Measurements from ENCODE around the gene TUBB4A.
"Not testable (repeated sequence)": the region's sequence is repeated elsewhere in the genome, so short reads cannot be mapped to it uniquely, and the experiment has no call there.

The TUBB4A gene

DNA sequence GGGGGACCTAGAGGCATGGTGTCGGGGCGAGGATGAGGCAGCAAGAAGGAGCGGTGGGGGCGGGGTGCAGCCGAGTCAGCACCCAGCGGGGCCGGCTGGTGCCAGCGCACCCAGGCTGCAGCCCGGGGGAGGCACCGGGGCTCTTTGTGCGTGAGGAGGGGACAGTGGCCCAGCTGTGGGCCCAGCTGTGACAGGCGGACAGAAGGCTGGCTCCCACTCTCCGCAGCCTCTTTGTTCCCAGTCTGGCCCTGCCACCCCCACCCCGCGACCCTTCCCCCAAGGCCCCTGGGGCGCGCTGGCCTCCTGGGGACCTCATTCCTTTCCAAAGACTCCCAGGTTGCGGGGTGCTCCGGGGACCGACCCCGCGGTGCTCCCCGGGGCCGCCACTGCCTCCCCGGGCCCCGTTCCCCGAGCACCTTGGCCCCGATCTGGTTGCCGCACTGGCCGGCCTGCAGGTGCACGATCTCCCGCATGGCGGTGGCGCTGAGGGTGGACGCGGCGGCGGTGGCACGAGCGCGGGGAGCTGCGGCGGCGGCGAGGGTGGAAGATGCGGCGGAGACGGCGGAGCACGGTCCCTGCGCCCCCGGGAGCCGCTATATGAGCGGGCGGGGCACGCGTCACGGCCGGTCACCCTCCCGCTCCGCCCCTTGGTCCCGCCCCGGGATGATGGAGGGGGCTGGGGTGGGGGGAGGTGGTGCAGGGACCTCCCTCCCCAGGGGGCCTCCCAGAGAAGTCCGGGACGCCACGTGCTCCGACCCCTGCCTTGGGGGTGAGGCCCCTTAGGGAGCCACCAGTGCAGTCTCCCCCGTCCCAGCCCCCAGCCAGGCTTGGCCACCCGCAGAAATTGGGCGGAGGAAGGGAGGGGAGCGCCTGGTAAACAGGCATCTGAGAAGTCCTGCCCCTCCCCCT is at the start of gene TUBB4A:
TUBB4A (minus strand) TSS at position 570 of the 909 bp plus-strand sequence; CDS start at position 473, 97 bp downstream.
- ATAC-seq: peak; percentile 52
- TF ChIP-seq CSDC2 (CRISPR knock-in tag; IDR thresholded peaks at IDR 0.05): no peak

DNA sequence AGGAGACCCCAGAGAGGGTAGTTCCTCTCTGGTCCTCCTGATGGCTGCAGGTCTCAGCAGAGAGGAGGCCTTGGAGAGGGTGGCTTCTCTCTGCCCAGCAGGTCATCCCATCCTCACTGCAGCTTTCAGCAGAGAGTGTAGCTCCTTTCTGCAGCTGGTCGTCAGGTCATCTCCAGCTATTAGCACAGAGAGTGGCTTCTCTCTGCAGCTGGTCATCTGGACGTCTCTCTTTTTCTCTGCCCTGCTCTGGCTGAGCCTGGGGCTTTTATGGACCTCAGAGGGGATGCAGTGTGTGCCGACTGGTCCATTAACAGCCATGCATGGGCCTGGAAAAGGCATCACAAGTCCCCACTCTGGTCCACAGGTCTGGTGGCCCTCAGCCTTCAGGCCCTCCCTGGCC is 49.0 kb upstream of the TUBB4A start:
- no peak for ATAC-seq

DNA sequence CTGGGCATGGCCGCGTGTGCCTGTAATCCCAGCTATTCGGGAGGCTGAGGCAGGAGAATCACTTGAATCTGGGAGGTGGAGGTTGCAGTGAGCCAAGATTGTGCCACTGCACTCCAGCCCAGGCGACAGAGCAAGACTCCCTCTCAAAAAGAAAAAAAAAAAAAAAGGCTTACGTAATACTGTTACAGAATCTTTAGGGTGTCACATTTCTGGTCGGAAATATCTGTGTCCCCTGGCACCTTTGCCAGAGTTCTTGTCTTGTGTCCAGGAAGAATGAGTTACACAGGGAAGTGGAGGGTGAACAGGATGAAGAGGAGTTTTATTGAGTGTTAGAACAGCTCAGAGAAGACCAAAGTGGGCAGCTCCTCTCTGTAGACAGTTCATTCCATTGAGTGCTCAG is 48.6 kb upstream of the TUBB4A start:
- ATAC-seq: not testable (repeated sequence)

More for the DNA sequence above, 49.0 kb upstream of the TUBB4A start:
- TF ChIP-seq CSDC2 (CRISPR knock-in tag; IDR thresholded peaks at IDR 0.05) (no peak), ESRRG (CRISPR knock-in tag; IDR thresholded peaks at IDR 0.05) (no peak), TCF4 (CRISPR knock-in tag; IDR thresholded peaks at IDR 0.05; ENCODE audit: borderline replicate concordance) (no peak)
- TF ChIP-seq, protein P1, sequence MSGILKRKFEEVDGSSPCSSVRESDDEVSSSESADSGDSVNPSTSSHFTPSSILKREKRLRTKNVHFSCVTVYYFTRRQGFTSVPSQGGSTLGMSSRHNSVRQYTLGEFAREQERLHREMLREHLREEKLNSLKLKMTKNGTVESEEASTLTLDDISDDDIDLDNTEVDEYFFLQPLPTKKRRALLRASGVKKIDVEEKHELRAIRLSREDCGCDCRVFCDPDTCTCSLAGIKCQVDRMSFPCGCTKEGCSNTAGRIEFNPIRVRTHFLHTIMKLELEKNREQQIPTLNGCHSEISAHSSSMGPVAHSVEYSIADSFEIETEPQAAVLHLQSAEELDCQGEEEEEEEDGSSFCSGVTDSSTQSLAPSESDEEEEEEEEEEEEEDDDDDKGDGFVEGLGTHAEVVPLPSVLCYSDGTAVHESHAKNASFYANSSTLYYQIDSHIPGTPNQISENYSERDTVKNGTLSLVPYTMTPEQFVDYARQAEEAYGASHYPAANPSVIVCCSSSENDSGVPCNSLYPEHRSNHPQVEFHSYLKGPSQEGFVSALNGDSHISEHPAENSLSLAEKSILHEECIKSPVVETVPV (CRISPR knock-in tag; IDR thresholded peaks at IDR 0.05): no peak

DNA sequence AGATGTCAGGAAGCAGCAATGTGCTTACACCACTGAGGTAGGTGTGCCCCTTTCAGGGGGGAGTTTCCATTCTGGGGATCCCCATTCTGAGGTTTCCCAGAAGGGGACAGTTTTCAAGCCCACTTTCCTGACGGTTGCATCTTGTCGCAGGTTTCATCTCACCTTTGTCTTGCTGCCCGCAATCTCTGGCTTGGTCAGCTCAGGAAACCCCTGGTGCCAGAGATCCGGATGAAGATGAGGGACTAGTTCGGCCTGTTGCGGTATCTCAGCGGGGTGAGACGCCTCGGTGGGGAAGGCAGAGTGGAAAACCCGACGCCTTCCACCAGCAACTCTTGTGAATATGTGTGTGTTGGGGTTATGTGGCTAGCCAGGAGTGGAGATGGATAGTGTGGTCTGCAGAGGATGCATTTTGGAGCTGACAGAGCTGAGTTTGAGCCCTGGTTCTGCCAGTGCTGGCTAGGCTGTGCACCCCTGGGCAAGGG is 41.8 kb upstream of the TUBB4A start:
- no peak for ATAC-seq
- TF ChIP-seq ARNTL (CRISPR knock-in tag; IDR thresholded peaks at IDR 0.05; ENCODE audit: borderline replicate concordance, low read depth): no peak
- no peak for TF ChIP-seq ISL1 (CRISPR knock-in tag; IDR thresholded peaks at IDR 0.05)
- no peak for TF ChIP-seq TOX (CRISPR knock-in tag; IDR thresholded peaks at IDR 0.05; ENCODE audit: borderline replicate concordance)

DNA sequence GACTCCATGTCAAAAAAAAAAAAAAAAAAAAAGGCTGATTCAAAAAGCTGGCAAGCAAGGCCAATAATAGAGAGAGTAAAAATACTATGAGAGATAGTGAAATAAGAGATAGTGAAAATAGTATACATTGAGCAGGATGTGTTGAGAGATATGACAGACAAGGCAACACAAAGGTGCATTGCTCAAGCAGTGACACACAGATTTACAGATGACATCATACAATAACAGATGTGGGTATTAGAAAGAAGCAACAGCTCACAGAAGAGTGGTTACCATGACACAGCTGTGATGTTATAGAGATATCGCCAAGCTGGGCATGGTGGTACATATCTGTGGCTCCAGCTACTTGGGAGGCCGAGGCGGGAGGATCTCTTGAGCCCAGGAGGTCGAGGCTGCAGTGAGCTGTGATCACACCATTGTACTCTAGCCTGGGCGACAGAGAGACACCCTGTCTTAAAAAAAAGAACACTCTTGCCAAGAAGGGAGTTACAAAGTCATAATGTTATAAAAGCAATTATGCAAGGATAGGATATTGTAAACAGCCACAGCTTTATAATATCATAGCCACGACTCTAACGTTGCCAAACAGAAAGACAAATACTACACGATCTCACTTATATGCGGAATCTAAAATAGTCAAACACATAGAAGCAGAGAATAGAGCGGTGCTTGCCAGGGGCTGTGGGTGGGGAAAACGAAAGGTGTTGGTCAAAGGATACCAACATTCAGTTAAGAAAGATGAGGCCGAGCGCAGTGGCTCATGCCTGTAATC is 39.0 kb upstream of the TUBB4A start:
- TF ChIP-seq ARNTL (CRISPR knock-in tag; IDR thresholded peaks at IDR 0.05; ENCODE audit: borderline replicate concordance, low read depth) (no peak), PPARA (CRISPR knock-in tag; IDR thresholded peaks at IDR 0.05; ENCODE audit: borderline replicate concordance) (no peak), CSDC2 (CRISPR knock-in tag; IDR thresholded peaks at IDR 0.05) (no peak), GLIS3 (CRISPR knock-in tag; IDR thresholded peaks at IDR 0.05) (no peak), ZFP3 (CRISPR knock-in tag; IDR thresholded peaks at IDR 0.05) (no peak), SNAI2 (CRISPR knock-in tag; IDR thresholded peaks at IDR 0.05) (no peak), ESRRG (CRISPR knock-in tag; IDR thresholded peaks at IDR 0.05) (no peak), ZNF8 (CRISPR knock-in tag; IDR thresholded peaks at IDR 0.05) (no peak)
- TF ChIP-seq, protein P2, sequence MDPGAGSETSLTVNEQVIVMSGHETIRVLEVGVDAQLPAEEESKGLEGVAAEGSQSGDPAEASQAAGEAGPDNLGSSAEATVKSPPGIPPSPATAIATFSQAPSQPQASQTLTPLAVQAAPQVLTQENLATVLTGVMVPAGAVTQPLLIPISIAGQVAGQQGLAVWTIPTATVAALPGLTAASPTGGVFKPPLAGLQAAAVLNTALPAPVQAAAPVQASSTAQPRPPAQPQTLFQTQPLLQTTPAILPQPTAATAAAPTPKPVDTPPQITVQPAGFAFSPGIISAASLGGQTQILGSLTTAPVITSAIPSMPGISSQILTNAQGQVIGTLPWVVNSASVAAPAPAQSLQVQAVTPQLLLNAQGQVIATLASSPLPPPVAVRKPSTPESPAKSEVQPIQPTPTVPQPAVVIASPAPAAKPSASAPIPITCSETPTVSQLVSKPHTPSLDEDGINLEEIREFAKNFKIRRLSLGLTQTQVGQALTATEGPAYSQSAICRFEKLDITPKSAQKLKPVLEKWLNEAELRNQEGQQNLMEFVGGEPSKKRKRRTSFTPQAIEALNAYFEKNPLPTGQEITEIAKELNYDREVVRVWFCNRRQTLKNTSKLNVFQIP (CRISPR knock-in tag; IDR thresholded peaks at IDR 0.05; ENCODE audit: borderline replicate concordance, low read depth): no peak
- TF ChIP-seq, protein P3, sequence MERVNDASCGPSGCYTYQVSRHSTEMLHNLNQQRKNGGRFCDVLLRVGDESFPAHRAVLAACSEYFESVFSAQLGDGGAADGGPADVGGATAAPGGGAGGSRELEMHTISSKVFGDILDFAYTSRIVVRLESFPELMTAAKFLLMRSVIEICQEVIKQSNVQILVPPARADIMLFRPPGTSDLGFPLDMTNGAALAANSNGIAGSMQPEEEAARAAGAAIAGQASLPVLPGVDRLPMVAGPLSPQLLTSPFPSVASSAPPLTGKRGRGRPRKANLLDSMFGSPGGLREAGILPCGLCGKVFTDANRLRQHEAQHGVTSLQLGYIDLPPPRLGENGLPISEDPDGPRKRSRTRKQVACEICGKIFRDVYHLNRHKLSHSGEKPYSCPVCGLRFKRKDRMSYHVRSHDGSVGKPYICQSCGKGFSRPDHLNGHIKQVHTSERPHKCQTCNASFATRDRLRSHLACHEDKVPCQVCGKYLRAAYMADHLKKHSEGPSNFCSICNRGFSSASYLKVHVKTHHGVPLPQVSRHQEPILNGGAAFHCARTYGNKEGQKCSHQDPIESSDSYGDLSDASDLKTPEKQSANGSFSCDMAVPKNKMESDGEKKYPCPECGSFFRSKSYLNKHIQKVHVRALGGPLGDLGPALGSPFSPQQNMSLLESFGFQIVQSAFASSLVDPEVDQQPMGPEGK (CRISPR knock-in tag; IDR thresholded peaks at IDR 0.05; ENCODE audit: borderline replicate concordance): no peak
- TF ChIP-seq, protein P1 (CRISPR knock-in tag; IDR thresholded peaks at IDR 0.05): no peak
- TF ChIP-seq, protein P4, sequence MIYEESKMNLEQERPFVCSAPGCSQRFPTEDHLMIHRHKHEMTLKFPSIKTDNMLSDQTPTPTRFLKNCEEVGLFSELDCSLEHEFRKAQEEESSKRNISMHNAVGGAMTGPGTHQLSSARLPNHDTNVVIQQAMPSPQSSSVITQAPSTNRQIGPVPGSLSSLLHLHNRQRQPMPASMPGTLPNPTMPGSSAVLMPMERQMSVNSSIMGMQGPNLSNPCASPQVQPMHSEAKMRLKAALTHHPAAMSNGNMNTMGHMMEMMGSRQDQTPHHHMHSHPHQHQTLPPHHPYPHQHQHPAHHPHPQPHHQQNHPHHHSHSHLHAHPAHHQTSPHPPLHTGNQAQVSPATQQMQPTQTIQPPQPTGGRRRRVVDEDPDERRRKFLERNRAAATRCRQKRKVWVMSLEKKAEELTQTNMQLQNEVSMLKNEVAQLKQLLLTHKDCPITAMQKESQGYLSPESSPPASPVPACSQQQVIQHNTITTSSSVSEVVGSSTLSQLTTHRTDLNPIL (CRISPR knock-in tag; IDR thresholded peaks at IDR 0.05; ENCODE audit: low read depth): no peak
- TF ChIP-seq, protein P5, sequence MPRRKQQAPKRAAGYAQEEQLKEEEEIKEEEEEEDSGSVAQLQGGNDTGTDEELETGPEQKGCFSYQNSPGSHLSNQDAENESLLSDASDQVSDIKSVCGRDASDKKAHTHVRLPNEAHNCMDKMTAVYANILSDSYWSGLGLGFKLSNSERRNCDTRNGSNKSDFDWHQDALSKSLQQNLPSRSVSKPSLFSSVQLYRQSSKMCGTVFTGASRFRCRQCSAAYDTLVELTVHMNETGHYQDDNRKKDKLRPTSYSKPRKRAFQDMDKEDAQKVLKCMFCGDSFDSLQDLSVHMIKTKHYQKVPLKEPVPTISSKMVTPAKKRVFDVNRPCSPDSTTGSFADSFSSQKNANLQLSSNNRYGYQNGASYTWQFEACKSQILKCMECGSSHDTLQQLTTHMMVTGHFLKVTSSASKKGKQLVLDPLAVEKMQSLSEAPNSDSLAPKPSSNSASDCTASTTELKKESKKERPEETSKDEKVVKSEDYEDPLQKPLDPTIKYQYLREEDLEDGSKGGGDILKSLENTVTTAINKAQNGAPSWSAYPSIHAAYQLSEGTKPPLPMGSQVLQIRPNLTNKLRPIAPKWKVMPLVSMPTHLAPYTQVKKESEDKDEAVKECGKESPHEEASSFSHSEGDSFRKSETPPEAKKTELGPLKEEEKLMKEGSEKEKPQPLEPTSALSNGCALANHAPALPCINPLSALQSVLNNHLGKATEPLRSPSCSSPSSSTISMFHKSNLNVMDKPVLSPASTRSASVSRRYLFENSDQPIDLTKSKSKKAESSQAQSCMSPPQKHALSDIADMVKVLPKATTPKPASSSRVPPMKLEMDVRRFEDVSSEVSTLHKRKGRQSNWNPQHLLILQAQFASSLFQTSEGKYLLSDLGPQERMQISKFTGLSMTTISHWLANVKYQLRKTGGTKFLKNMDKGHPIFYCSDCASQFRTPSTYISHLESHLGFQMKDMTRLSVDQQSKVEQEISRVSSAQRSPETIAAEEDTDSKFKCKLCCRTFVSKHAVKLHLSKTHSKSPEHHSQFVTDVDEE (CRISPR knock-in tag; IDR thresholded peaks at IDR 0.05): no peak
- no peak for ATAC-seq

Data from SK-N-SH treated with all-trans-retinoic acid at 6 μM for 48 hours (cell line).